GM19043 (cell line): ENCODE results near the gene SPATC1L.
"Not testable (repeated sequence)": the region's sequence is repeated elsewhere in the genome, so short reads cannot be mapped to it uniquely, and the experiment has no call there.

Source experiments
- ATAC-seq: cut with Tn5 transposase; IDR thresholded peaks from one replicate; pipeline ENCODE4 v1.9.1; 2021; ENCODE audit warnings: low read depth; ENCODE audit not compliant: unreplicated experiment

SPATC1L gene

GRCh38 chr21:46184625-46185555, 631 bp upstream of the SPATC1L start:
- ATAC-seq = no peak

DNA sequence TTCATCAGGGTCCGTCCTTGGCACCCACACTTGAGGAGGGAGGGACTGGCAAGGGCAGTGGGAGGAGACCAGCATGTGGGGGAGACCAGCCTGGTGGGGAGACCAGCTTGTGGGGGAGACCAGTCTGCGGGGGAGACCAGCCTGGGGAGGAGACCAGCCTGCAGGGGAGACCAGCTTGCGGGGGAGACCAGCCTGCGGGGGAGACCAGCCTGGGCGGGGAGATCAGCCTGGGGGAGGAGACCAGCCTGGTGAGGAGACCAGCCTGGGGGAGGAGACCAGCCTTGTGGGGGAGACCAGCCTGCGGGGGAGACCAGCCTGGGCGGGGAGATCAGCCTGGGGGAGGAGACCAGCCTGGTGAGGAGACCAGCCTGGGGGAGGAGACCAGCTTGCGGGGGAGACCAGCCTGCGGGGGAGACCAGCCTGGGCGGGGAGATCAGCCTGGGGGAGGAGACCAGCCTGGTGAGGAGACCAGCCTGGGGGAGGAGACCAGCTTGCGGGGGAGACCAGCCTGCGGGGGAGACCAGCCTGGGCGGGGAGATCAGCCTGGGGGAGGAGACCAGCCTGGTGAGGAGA, 836 bp downstream of the SPATC1L start:
- ATAC-seq = not testable (repeated sequence)

DNA sequence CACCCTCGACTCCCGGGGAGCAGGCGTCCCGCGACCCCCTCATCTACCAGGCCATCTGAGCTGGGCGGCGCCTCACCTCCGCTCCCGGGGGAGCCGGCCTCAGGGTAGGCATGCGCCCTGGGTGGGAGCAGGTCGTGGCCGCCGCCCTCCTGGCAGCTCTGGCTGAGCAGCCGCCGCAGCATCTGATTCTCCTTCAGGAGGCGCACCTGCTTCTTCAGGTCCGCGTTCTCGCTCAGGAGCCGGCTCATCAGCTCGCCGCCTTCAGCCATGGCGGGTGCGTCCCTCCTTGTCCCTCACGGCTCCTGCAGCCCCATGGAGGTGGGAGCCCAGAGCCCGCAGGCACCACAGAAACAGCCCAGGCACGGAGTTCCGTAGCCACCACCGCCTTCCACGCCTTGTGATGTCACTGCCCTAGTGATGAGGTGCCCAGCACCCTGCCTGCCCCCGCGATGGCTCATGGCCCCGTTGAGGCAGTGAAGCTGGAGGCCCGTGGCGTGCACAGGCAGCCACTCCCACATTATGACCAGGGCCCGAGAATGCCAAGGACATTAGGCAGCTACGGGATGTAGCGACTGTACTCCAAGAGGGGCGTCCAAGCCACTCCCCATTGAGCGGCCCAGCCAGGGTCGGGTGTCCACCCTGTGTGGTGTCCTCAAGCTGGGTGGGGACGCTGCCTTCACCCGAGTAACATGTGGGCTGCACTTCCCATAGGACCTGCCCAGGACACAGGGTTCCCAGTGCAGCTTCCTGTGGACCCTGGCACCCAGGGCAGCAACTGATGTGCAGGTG, 1.5 kb downstream of the SPATC1L start:
- ATAC-seq = no peak

DNA sequence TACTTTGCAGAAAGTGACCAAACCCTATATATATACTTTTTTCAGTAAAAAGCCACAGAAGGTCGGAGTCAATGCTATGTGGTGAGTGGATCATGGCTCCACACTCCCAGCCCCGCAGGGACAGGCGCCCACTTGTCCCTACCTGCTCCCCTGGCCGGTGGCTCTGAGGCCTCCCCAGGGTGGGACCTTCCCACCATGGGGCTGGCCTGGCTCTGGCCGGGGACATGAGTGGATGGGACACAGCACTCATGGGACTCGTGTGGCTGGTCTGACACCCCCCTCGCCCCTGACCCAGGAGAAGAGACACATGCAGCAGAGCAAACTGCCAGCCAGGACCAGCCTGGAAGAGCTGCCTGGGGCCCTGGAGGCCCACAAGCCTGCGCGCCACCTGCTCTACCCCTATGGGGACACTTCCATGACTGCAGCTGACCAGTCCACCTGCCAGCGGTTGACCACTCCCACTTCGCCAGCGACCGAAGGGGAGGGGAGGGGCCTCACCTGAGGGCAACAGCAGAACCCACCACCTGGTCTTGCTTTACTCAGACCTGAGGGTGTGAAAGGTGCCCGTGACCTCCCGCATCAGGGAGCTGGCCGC, 2.2 kb downstream of the SPATC1L start:
- ATAC-seq = no peak

GRCh38 chr21:46181436-46181835, 2.8 kb downstream of the SPATC1L start:
- ATAC-seq = no peak

- ATAC-seq = no peak
Observed at GRCh38 chr21:46180778-46181391, 3.4 kb downstream of the SPATC1L start.

- ATAC-seq = no peak
Observed at GRCh38 chr21:46180079-46180722, 4.1 kb downstream of the SPATC1L start.

DNA sequence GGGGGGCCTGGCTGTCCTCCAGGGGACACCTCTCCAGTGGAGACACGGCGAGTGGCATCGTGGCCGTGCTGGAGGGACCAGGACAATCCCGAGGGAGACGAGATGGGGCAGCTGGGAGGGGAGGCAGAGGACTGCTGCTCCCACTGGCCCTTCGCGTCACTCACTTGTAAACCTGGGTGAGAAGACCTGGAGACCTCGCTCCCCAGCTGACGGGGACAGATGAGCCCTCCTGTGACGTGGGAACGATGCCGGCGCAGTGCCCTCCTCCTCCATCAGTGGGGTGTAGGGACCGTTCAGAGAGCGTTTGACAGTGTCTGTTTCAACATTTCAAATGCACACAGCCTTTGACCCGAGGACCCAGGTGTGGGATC, 4.6 kb downstream of the SPATC1L start:
- no peak for ATAC-seq

- no peak for ATAC-seq
Observed at GRCh38 chr21:46178961-46179360, 5.3 kb downstream of the SPATC1L start.

DNA sequence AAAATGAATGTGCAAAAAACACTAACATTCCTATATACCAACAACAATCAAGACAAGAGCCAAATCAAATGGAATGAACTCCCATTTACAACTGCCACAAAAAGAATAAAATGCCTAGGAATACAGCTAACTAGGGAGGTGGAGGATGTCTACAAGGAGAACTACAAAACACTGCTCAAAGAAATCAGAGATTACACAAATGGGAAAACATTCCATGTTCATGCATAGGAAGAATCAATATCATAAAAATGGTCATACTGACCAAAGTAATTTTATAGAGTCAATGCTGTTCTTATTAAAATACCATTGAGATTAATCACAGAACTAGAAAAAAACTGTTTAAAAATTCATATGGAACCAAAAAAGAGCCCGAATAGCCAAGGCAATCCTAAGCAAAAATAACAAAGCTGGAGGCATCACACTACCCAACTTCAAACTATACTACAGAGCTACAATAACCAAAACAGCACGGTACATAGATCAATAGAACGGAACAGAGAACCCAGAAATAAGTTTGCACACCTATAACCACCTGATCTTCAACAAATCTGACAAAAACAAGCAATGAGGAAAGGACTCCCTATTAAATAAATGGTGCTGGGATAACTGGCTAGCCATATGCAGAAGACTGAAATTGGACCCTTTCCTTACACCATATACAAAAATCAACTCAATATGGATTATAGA, 7.7 kb downstream of the SPATC1L start:
- ATAC-seq = not testable (repeated sequence)

GRCh38 chr21:46173573-46173972, 10.7 kb downstream of the SPATC1L start:
- no peak for ATAC-seq

- ATAC-seq = no peak
Observed at GRCh38 chr21:46172863-46173528, 11.3 kb downstream of the SPATC1L start.

DNA sequence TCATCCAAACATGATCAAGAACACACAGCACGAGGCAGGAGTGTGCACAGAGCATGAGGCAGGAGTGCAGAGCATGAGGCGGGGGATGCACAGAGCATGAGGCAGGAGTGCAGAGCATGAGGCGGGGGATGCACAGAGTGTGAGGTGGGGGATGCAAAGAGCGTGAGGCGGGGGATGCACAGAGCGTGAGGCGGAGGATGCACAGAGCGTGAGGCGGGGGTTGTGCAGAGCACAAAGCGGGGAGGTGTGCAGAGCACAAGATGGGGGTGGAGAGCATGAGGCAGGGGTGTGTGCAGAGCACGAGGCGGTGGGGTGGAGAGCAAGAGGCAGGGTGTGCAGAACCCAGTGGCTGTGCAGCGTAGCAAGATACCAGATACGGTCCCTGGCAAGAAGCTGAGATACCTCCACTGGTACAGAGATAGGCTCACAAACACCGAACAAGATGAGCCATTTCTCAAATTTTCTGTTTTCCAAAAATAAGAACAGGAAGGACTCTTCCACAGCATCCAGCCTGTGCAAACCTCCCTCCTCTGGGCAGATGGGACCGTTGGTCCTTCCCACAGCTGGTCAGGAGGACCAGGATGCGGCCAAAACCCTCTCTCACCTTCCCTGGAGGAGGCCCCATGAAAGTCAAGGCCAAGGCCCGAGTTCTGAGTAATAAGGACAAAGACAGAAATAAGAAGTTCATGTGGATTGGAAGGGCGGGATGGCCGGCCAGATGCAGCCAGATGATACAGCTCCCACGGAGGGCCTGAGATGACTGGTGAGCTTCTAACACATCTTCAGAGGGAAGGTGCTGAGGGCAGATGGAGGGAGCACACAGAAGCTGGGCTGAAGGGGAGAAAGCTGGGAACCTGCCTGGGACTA, 12.0 kb downstream of the SPATC1L start:
- no peak for ATAC-seq

- ATAC-seq = no peak
Observed at GRCh38 chr21:46171585-46171984, 12.7 kb downstream of the SPATC1L start.

DNA sequence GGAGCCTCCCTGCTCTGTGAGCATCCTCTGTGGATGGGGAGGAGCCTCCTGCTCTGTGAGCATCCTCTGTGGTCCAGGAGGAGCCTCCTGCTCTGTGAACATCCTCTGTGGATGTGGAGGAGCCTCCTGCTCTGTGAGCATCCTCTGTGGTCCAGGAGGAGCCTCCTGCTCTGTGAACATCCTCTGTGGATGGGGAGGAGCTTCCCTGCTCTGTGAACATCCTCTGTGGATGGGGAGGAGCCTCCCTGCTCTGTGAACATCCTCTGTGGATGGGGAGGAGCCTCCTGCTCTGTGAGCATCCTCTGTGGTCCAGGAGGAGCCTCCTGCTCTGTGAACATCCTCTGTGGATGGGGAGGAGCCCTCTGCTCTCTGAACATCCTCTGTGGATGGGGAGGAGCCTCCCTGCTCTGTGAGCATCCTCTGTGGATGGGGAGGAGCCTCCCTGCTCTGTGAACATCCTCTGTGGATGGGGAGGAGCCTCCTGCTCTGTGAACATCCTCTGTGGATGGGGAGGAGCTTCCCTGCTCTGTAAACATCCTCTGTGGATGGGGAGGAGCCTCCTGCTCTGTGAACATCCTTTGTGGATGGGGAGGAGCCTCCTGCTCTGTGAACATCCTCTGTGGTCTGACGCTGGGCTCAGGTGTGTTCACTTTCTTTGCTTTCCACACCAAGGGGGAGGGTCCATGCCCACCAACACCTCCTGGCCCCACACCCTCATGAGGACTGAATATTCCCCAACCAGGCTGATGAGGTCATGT, 13.6 kb downstream of the SPATC1L start:
- not testable (repeated sequence) for ATAC-seq

GRCh38 chr21:46168659-46169386, 15.4 kb downstream of the SPATC1L start:
- ATAC-seq = no peak

DNA sequence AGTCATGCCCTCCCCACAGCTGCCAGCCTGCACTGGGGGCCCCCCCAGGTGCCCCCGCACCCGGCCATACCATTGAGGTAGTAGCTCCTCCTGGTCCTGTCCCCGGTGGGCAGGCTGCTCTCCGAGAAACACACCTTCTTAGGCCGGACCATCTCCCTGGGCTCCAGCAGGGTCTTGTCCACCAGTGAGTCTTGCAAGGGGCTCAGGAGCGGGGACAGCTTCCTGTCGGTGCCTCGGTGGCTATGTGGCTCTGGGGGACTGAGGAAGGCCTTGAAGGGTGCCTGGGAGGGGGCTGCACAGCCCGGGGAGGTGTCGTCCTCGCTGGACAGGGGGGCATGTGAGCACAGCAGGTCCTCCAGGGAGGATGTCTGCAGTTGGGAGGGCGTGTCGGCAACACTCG, 16.0 kb downstream of the SPATC1L start:
- no peak for ATAC-seq
